Sigmoid colon (tissue), 7 donors: Measurements from ENCODE around the gene TRMT1. TPM values are rescaled to one million over a fixed set of nuclear protein-coding genes. Genes with fewer than 3 reads are reported as not detected.
A peak's percentile ranks its signal among the peaks of the same experiment; 100 is the strongest.

Source experiments
- DNase-seq: peaks from one replicate; pipeline ENCODE4 v3.0.0-alpha.2; 2019
- H3K27ac ChIP-seq, 4 donors: fragments of 200-600 bp; sonication (generic); one replicate each; pipeline ENCODE4 v1.5.1; 2016 to 2019; ENCODE audit warnings: mild to moderate bottlenecking in 1 of 4
- H3K27me3 ChIP-seq, 3 donors: fragments of 200-600 bp; sonication (generic); one replicate each; pipeline ENCODE4 v1.5.1; 2019; ENCODE audit warnings: mild to moderate bottlenecking in 1 of 3
- H3K36me3 ChIP-seq, 4 donors: fragments of 200-600 bp; sonication (generic); one replicate each; pipeline ENCODE4 v1.5.1; 2016 to 2019
- H3K4me1 ChIP-seq, 4 donors: fragments of 200-600 bp; sonication (generic); one replicate each; pipeline ENCODE4 v1.5.1; 2017 to 2019
- H3K4me3 ChIP-seq, 4 donors: fragments of 200-600 bp; sonication (generic); one replicate each; pipeline ENCODE4 v1.5.1; 2017 to 2019; ENCODE audit warnings: mild to moderate bottlenecking in 2 of 4, moderate library complexity in 1 of 4
- H3K9me3 ChIP-seq, 4 donors: fragments of 200-600 bp in 3 of 4; sonication (generic) in 3 of 4; one replicate each; pipeline versions ENCODE4 v1.5.1 to v1.6.1; 2013 to 2019
- EP300 ChIP-seq, 4 donors: sonication (generic); formaldehyde crosslinking; IDR thresholded peaks; one replicate each; pipeline ENCODE4 v1.6.1; 2017; ENCODE audit warnings: antibody characterized with exemption in 4 of 4
- POLR2A ChIP-seq, 2 donors: fragments of 450-650 bp; IDR thresholded peaks; one replicate each; pipeline ENCODE4 v1.6.1; 2016; ENCODE audit warnings: antibody characterized with exemption in 2 of 2, mild to moderate bottlenecking in 2 of 2, moderate library complexity in 2 of 2
- POLR2AphosphoS5 ChIP-seq, 4 donors: sonication (generic); formaldehyde crosslinking; IDR thresholded peaks; one replicate each; pipeline ENCODE4 v1.6.1; 2017; ENCODE audit warnings: antibody characterized with exemption in 4 of 4
- WGBS, 2 donors: extraction: QIAGEN DNeasy Blood & Tissue Kit; methylation state at CpG; one replicate each; pipeline ENCODE4 v1.1.7; 2013; 5-methylcytosine and 5-hydroxymethylcytosine counted together
- intact Hi-C: fragments of 100-400 bp; cut with DNase I; formaldehyde crosslinking; loops from one replicate; pipeline ENCODE4 v1.15.1; 2023
- polyA plus RNA-seq, 3 donors: library from polyadenylated mRNA; stranded (reverse); fragments of 200-250 nt; gene quantifications; one replicate each; pipeline ENCODE4 v1.2.3, GENCODE V29; 2013
- total RNA-seq, 4 donors: library from RNA; depleted of rRNA; stranded (reverse); fragments of >200 nt; gene quantifications; one replicate each; pipeline ENCODE4 v1.1.0, GENCODE V29; 2016
- TF ChIP-seq, protein P1 (sequence below), 4 experiments: fragments of 450-650 bp in 3 of 4; fragments of 200-600 bp in 1 of 4; IDR thresholded peaks; one replicate each; pipeline ENCODE4 v1.5.1; 2016 to 2019; ENCODE audit warnings: antibody characterized with exemption in 4 of 4, mild to moderate bottlenecking in 3 of 4, moderate library complexity in 2 of 4
- donor health status: healthy with polysubstance abuse.
- donor health status: Bipolar disorder and iron deficiency.
- donor health status: healthy.

The TRMT1 gene
- total and polyA plus RNA-seq, 7 donors: 6.7 to 48.6 (median 19.3) TPM

DNA sequence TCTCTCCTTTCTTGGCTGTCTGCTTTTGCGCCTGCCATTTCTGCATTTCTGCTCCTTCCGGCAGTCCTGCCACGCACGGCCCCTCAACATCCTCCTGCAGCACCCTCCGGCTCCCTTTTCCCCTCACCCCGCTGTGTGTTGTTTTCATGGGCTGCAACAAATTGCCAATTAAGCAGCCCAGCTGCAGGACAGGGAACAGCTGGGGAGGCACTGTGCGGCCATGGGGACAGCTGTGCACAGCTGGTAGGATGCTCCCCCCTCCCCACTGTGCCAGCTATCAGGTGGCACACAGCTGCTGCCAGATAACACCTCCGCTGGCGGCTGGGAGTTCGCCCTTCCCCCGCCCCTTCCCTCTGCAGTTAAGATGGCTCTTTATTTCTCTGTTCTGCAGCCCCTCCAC is 39.3 kb downstream of the TRMT1 start:
- 41 to 58% methylated on average over 11 of the region's 11 CpGs for WGBS, 2 donors
- Histone ChIP-seq H3K4me1 (peaks cover 0 to 91% (median 72%) of the 10 kb centered on the region in 4 donors), H3K36me3 (peaks cover 5 to 49% (median 23%) of the 10 kb centered on the region in 4 donors), H3K27me3 (no peaks in the 10 kb centered on the region), H3K27ac (peak overlapping the region; percentile 79 to 97 (median 88)), H3K4me3 (no peak overlapping the region), H3K9me3 (no peaks in the 10 kb centered on the region)
- no peak for TF ChIP-seq POLR2A (IDR thresholded peaks at IDR 0.05)
- TF ChIP-seq EP300 (IDR thresholded peaks at IDR 0.05): no peak
- peak in 1 of 4 donors; percentile 30 for TF ChIP-seq POLR2AphosphoS5 (IDR thresholded peaks at IDR 0.05)
- TF ChIP-seq, protein P1, sequence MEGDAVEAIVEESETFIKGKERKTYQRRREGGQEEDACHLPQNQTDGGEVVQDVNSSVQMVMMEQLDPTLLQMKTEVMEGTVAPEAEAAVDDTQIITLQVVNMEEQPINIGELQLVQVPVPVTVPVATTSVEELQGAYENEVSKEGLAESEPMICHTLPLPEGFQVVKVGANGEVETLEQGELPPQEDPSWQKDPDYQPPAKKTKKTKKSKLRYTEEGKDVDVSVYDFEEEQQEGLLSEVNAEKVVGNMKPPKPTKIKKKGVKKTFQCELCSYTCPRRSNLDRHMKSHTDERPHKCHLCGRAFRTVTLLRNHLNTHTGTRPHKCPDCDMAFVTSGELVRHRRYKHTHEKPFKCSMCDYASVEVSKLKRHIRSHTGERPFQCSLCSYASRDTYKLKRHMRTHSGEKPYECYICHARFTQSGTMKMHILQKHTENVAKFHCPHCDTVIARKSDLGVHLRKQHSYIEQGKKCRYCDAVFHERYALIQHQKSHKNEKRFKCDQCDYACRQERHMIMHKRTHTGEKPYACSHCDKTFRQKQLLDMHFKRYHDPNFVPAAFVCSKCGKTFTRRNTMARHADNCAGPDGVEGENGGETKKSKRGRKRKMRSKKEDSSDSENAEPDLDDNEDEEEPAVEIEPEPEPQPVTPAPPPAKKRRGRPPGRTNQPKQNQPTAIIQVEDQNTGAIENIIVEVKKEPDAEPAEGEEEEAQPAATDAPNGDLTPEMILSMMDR (IDR thresholded peaks at IDR 0.05): no peak
- intact Hi-C loops: loop anchor here (5.0 kb wide), 1 partner anchor 80 kb away; the partner anchor contains the start of gene NFIX
- DNase-seq: no peak

GRCh38 chr19:13076787-13077186 is 39.8 kb downstream of the TRMT1 start:
- 55 to 60% methylated on average over 6 of the region's 6 CpGs for WGBS, 2 donors
- DNase-seq: no peak
- Histone ChIP-seq H3K36me3 (peaks cover 5 to 46% (median 21%) of the 10 kb centered on the region in 4 donors), H3K27me3 (no peaks in the 10 kb centered on the region), H3K9me3 (no peaks in the 10 kb centered on the region), H3K4me1 (peaks cover 0 to 91% (median 71%) of the 10 kb centered on the region in 4 donors), H3K4me3 (no peak overlapping the region), H3K27ac (peak overlapping the region; percentile 59 to 97 (median 87))
- intact Hi-C loops: loop anchor here (5.0 kb wide), 1 partner anchor 79 kb away; the partner anchor contains the start of gene NFIX
- TF ChIP-seq EP300 (IDR thresholded peaks at IDR 0.05) (no peak), POLR2A (IDR thresholded peaks at IDR 0.05) (no peak), POLR2AphosphoS5 (IDR thresholded peaks at IDR 0.05) (no peak)
- TF ChIP-seq, protein P1 (IDR thresholded peaks at IDR 0.05): no peak

GRCh38 chr19:13076320-13076719 is 40.2 kb downstream of the TRMT1 start:
- Histone ChIP-seq H3K27ac (peak overlapping the region; percentile 54 to 97 (median 87)), H3K4me1 (peaks cover 0 to 91% (median 71%) of the 10 kb centered on the region in 4 donors), H3K4me3 (no peak overlapping the region), H3K36me3 (peaks cover 5 to 42% (median 20%) of the 10 kb centered on the region in 4 donors), H3K27me3 (no peaks in the 10 kb centered on the region), H3K9me3 (no peaks in the 10 kb centered on the region)
- TF ChIP-seq POLR2A (IDR thresholded peaks at IDR 0.05) (no peak), POLR2AphosphoS5 (IDR thresholded peaks at IDR 0.05) (no peak), EP300 (IDR thresholded peaks at IDR 0.05) (no peak)
- TF ChIP-seq, protein P1 (IDR thresholded peaks at IDR 0.05): no peak
- no peak for DNase-seq
- intact Hi-C loops: loop anchor here (5.0 kb wide), 1 partner anchor 79 kb away; the partner anchor contains the start of gene NFIX
- 57 to 78% methylated on average over 8 of the region's 8 CpGs for WGBS, 2 donors

- H3K4me3 ChIP-seq: no peak overlapping the region
- no peak for TF ChIP-seq EP300 (IDR thresholded peaks at IDR 0.05)
- TF ChIP-seq, protein P1 (IDR thresholded peaks at IDR 0.05): no peak
- no peak for TF ChIP-seq POLR2AphosphoS5 (IDR thresholded peaks at IDR 0.05)
- TF ChIP-seq POLR2A (IDR thresholded peaks at IDR 0.05): no peak
- peak overlapping the region; percentile 11 to 97 (median 95) for H3K27ac ChIP-seq
- peaks cover 5 to 32% (median 20%) of the 10 kb centered on the region in 4 donors for H3K36me3 ChIP-seq
- DNase-seq: no peak
- H3K27me3 ChIP-seq: no peaks in the 10 kb centered on the region
- intact Hi-C loops: no loop called here
- peaks cover 0 to 94% (median 80%) of the 10 kb centered on the region in 4 donors for H3K4me1 ChIP-seq
- no peaks in the 10 kb centered on the region for H3K9me3 ChIP-seq
- 83 to 86% methylated on average over 4 of the region's 4 CpGs for WGBS, 2 donors
Measured at GRCh38 chr19:13074378-13074777, 42.2 kb downstream of the TRMT1 start.
